Endothelial cell of umbilical vein (primary cell): ENCODE measurements around the gene LNX2. TPM values are rescaled to one million over a fixed set of nuclear protein-coding genes. Genes with fewer than 3 reads are reported as not detected.

Experiments used
- BruUV-seq: library from RNA; stranded (reverse); fragments of 400-500 nt; replicated peaks from 2 replicates; lab custom pipeline; 2021; lab: Mats Ljungman, UMichigan
- CTCF ChIA-PET: fragments of 300-600, 350-600 bp; sonication (Branson Sonifier 250); formaldehyde crosslinking; loops from one replicate; lab custom pipeline; 2021; ENCODE audit warnings: antibody characterized with exemption, inconsistent platforms; lab: Charles Lee
- POLR2A ChIA-PET: fragments of 300-600, 350-600 bp; sonication (Branson Sonifier 250); formaldehyde crosslinking; loops from one replicate; lab custom pipeline; 2021; ENCODE audit warnings: antibody characterized with exemption, inconsistent platforms; lab: Charles Lee
- DNase-seq: peaks from one replicate; pipeline ENCODE4 v3.0.0-alpha.2; 2011; ENCODE audit warnings: low read depth, low spot score
- FAIRE-seq: peaks from 2 replicates; lab custom pipeline; 2011; peaks lifted over from hg19 to GRCh38; lab: Jason Lieb, UNC
- H2AFZ ChIP-seq: 2 replicates; pipeline ENCODE4 v1.6.0; 2012; ENCODE audit warnings: low read depth, low read length, control low read depth, inconsistent platforms
- H3K27ac ChIP-seq: 2 replicates; pipeline ENCODE4 v1.5.1; 2011; ENCODE audit warnings: low read depth, mild to moderate bottlenecking, control low read depth, low read length, moderate library complexity; ENCODE audit not compliant: insufficient read depth
- H3K27me3 ChIP-seq, 2 experiments: 2 replicates each; pipeline versions ENCODE4 v1.6.0 to v1.6.1; 2011; ENCODE audit warnings: low read length in 2 of 2, mixed read lengths in 1 of 2; ENCODE audit not compliant: control insufficient read depth in 2 of 2, insufficient read depth in 2 of 2
- H3K36me3 ChIP-seq, 2 experiments: 2 replicates in 1 of 2; 3 replicates in 1 of 2; pipeline ENCODE4 v1.5.1; 2011; ENCODE audit warnings: low read length in 2 of 2, mild to moderate bottlenecking in 1 of 2, moderate library complexity in 1 of 2; ENCODE audit not compliant: control insufficient read depth in 2 of 2, insufficient read depth in 2 of 2; ENCODE audit errors: extremely low read depth in 1 of 2
- H3K4me1 ChIP-seq: 3 replicates; pipeline ENCODE4 v1.5.1; 2011; ENCODE audit warnings: mild to moderate bottlenecking, low read length; ENCODE audit not compliant: control insufficient read depth, insufficient read depth; ENCODE audit errors: extremely low read depth
- H3K4me2 ChIP-seq: 2 replicates; pipeline ENCODE4 v1.6.1; 2011; ENCODE audit warnings: low read length, control low read depth, mixed read lengths; ENCODE audit not compliant: insufficient read depth
- H3K4me3 ChIP-seq, 3 experiments: fragments of 200-600 bp in 1 of 3; sonication (generic), shearing (Covaris generic) in 1 of 3; replicated peaks in 1 of 3; 2 replicates each; pipeline ENCODE4 v1.5.1; 2011 to 2016; ENCODE audit warnings: control low read depth in 3 of 3, low read length in 3 of 3, mild to moderate bottlenecking in 2 of 3, inconsistent platforms in 1 of 3, low read depth in 1 of 3, moderate library complexity in 1 of 3; ENCODE audit not compliant: insufficient read depth in 1 of 3
- H3K79me2 ChIP-seq: 2 replicates; pipeline ENCODE4 v1.6.0; 2012; ENCODE audit warnings: low read length, inconsistent platforms; ENCODE audit not compliant: control insufficient read depth, insufficient read depth
- H3K9ac ChIP-seq: replicated peaks from 2 replicates; pipeline ENCODE3; 2011; ENCODE audit warnings: low read length, control low read depth; ENCODE audit not compliant: insufficient read depth; ENCODE audit errors: extremely low read depth
- H3K9me1 ChIP-seq: replicated peaks from 3 replicates; pipeline ENCODE4 v1.6.0; 2011; ENCODE audit warnings: mild to moderate bottlenecking, low read length; ENCODE audit not compliant: control insufficient read depth, insufficient read depth; ENCODE audit errors: extremely low read depth
- H3K9me3 ChIP-seq: replicated peaks from 2 replicates; pipeline ENCODE4 v1.5.1; 2012; ENCODE audit warnings: low read length, inconsistent platforms; ENCODE audit not compliant: control insufficient read depth, insufficient read depth
- H4K20me1 ChIP-seq: replicated peaks from 2 replicates; pipeline ENCODE3; 2011; ENCODE audit warnings: mild to moderate bottlenecking, low read length; ENCODE audit not compliant: control insufficient read depth, insufficient read depth; ENCODE audit errors: extremely low read depth
- CTCF ChIP-seq, 2 donors: IDR thresholded peaks; 1 replicate in 1 of 2; 2 replicates in 1 of 2; pipeline ENCODE4 v1.5.1; 2011; ENCODE audit warnings: low read length in 2 of 2, mild to moderate bottlenecking in 2 of 2, moderate library complexity in 2 of 2, control low read depth in 1 of 2, inconsistent platforms in 1 of 2, low read depth in 1 of 2; ENCODE audit not compliant: insufficient read depth in 1 of 2; ENCODE audit errors: extremely low read depth in 1 of 2
- EZH2 ChIP-seq: IDR thresholded peaks from 2 replicates; pipeline ENCODE4 v1.6.1; 2012; ENCODE audit warnings: borderline replicate concordance, low read depth, mild to moderate bottlenecking, moderate library complexity, low read length, inconsistent platforms; ENCODE audit not compliant: severe bottlenecking
- GATA2 ChIP-seq: IDR thresholded peaks from 2 replicates; pipeline ENCODE4 v1.7.0; 2011; ENCODE audit warnings: low read depth, mild to moderate bottlenecking, moderate library complexity, mixed read lengths, low read length; ENCODE audit not compliant: insufficient read length, insufficient read depth
- JUN ChIP-seq: IDR thresholded peaks from 2 replicates; pipeline ENCODE4 v1.6.1; 2011; ENCODE audit warnings: borderline replicate concordance, low read depth; ENCODE audit not compliant: insufficient read length, insufficient read depth
- POLR2AphosphoS5 ChIP-seq: IDR thresholded peaks from 2 replicates; pipeline ENCODE4 v1.6.1; 2012; ENCODE audit warnings: low read depth, mild to moderate bottlenecking, control low read depth, low read length, moderate library complexity; ENCODE audit not compliant: insufficient read depth
- dilution Hi-C: fragments of 300-500 bp; cut with MboI; formaldehyde crosslinking; loops from one replicate; pipeline ENCODE4 v1.15.0; 2019; ENCODE audit warnings: low sequenced_read_pairs; ENCODE audit not compliant: extremely low pct_ligation_motif_present
- intact Hi-C: fragments of 100-400 bp; cut with micrococcal nuclease; formaldehyde crosslinking; loops from one replicate; pipeline ENCODE4 v1.10.0; 2022
- polyA plus RNA-seq, 4 experiments: library from polyadenylated mRNA; depleted of rRNA in 3 of 4; stranded (reverse) in 3 of 4; unstranded in 1 of 4; fragments of >200 nt; gene quantifications; 2 replicates each; pipeline versions ENCODE4 v1.2.1 to v1.2.3, GENCODE V29; 2011 to 2012; ENCODE audit warnings: missing spikeins in 1 of 4
- total RNA-seq: library from RNA; stranded (reverse); gene quantifications from 2 replicates; pipeline ENCODE4 v1.2.3, GENCODE V29; 2021
- TF ChIP-seq, protein P1 (sequence below): IDR thresholded peaks from 2 replicates; pipeline ENCODE4 v1.6.1; 2011; ENCODE audit not compliant: insufficient read depth, insufficient read length

The LNX2 gene
- total and polyA plus RNA-seq, 2 donors (not counting 3 experiments of a cell fraction or from before 2014, with no cell fraction given), result 7.0 to 9.1 TPM

GRCh38 chr13:27634231-27634630, 13.9 kb upstream of the LNX2 start:
- peaks cover 0 to 2% of the 10 kb centered on the region in 2 experiments for H3K36me3 ChIP-seq
- no peak for TF ChIP-seq EZH2
- no peak overlapping the region for H3K4me3 ChIP-seq
- ChIA-PET CTCF (no interaction called here), POLR2A (interaction anchor here (0.7 kb wide), 1 partner anchor 26 kb away, joined by 6 read pairs; no protein-coding TSS in a partner anchor)
- no peak overlapping the region for H3K9ac ChIP-seq
- no peak overlapping the region for H3K27ac ChIP-seq
- FAIRE-seq, result no peak
- H3K9me1 ChIP-seq, result no peaks in the 10 kb centered on the region
- H4K20me1 ChIP-seq, result no peaks in the 10 kb centered on the region
- no peaks in the 10 kb centered on the region for H3K9me3 ChIP-seq
- H3K4me2 ChIP-seq, result no peak overlapping the region
- peaks cover 21% of the 10 kb centered on the region for H3K79me2 ChIP-seq
- no peaks in the 10 kb centered on the region for H3K27me3 ChIP-seq
- dilution Hi-C loops (no loop called here), intact Hi-C loops (no loop called here)
- no peak overlapping the region for H2AFZ ChIP-seq
- peaks cover 23% of the 10 kb centered on the region for H3K4me1 ChIP-seq
- no peak for DNase-seq
- no TSS peak for BruUV-seq

- H2AFZ ChIP-seq, result no peak overlapping the region
- H3K9me3 ChIP-seq, result no peaks in the 10 kb centered on the region
- no peak overlapping the region for H3K4me2 ChIP-seq
- ChIA-PET POLR2A (no interaction called here), CTCF (no interaction called here)
- no peak overlapping the region for H3K27ac ChIP-seq
- no peaks in the 10 kb centered on the region for H3K27me3 ChIP-seq
- no peaks in the 10 kb centered on the region for H4K20me1 ChIP-seq
- no peak overlapping the region for H3K9ac ChIP-seq
- BruUV-seq, result no TSS peak
- TF ChIP-seq JUN, result no peak
- TF ChIP-seq POLR2AphosphoS5, result no peak
- TF ChIP-seq EZH2, result no peak
- TF ChIP-seq, protein P1, sequence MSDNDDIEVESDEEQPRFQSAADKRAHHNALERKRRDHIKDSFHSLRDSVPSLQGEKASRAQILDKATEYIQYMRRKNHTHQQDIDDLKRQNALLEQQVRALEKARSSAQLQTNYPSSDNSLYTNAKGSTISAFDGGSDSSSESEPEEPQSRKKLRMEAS, result no peak
- no peak for TF ChIP-seq CTCF (IDR thresholded peaks at IDR 0.05; ENCODE audit: extremely low read depth in 1 of 2, insufficient read depth in 1 of 2, low read depth in 1 of 2, low read length in 2 of 2)
- TF ChIP-seq GATA2, result no peak
- FAIRE-seq (no peak), DNase-seq (no peak)
- H3K9me1 ChIP-seq, result no peaks in the 10 kb centered on the region
- dilution Hi-C loops (no loop called here), intact Hi-C loops (no loop called here)
- peaks cover 0 to 2% of the 10 kb centered on the region in 2 experiments for H3K36me3 ChIP-seq
- no peak overlapping the region for H3K4me3 ChIP-seq
- peaks cover 12% of the 10 kb centered on the region for H3K4me1 ChIP-seq
- H3K79me2 ChIP-seq, result peaks cover 28% of the 10 kb centered on the region
Observed at GRCh38 chr13:27632648-27633047, 12.3 kb upstream of the LNX2 start.
